ENCODE results near the gene WDSUB1.
A peak's percentile ranks its signal among the peaks of the same experiment; 100 is the strongest.

WDSUB1 gene, protein sequence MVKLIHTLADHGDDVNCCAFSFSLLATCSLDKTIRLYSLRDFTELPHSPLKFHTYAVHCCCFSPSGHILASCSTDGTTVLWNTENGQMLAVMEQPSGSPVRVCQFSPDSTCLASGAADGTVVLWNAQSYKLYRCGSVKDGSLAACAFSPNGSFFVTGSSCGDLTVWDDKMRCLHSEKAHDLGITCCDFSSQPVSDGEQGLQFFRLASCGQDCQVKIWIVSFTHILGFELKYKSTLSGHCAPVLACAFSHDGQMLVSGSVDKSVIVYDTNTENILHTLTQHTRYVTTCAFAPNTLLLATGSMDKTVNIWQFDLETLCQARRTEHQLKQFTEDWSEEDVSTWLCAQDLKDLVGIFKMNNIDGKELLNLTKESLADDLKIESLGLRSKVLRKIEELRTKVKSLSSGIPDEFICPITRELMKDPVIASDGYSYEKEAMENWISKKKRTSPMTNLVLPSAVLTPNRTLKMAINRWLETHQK

DNA sequence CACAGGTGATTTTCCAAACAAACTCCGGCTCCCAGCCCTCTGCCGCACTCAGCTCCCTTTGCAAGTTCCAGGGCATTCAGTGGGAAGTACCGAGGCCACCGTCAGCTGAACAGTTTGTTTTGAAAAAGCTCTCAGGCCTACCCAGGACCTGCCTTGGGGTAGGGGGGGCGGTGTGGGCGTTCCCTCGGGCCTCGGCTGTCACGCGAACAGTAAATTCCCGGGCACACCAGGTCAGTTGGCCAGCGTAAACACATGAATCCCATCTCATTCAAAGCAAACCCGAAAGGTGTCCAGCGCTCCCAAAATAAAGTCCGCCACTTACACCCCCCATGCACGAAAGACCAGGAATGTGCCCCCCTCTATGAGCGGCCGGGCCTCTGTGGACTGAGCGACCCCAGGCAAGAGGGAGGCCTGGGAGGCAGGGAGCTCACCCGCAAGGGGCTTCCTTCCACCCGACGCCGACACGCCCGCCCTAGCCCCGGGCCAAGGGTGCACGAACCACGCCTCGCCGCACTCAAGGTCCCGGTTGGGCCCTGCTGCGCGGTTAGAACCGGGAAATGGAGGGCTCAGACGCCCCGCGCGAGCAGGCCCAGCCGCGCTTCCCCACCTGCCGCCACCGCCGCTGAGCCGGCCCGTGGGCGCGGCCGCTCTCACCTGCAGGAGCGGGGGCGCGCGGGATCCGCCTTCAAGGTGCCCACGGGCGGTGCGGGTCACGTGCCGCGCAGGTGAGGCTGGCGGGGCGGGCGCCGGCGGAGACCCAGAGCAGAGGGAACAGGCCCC, at the start of gene WDSUB1:
TSS of gene WDSUB1 (minus strand) at position 775 of the 780 bp plus-strand sequence. CDS start 3,634 bp downstream, outside the sequence.
- H3K4me3 ChIP-seq (ENCODE audit: low read length): peak within 1 kb of the TSS; percentile 84
- H3K4me2 ChIP-seq (ENCODE audit: low read length): peak within 1 kb of the TSS; percentile 92
- H3K27me3 ChIP-seq (ENCODE audit: control insufficient read depth, low read length): no peaks in the 10 kb centered on the region
- H4K20me1 ChIP-seq (ENCODE audit: control insufficient read depth, insufficient read depth, low read depth, low read length): no peaks in the 10 kb centered on the region
- H3K4me1 ChIP-seq (ENCODE audit: control insufficient read depth, low read length): peaks cover 41% of the 10 kb centered on the region
- no peaks in the 10 kb centered on the region for H3K9me2 ChIP-seq (replicated peaks; ENCODE audit: control insufficient read depth, low read length)
- H3K36me3 ChIP-seq (ENCODE audit: control insufficient read depth, low read length): no peaks in the 10 kb centered on the region
- peaks cover 8% of the 10 kb centered on the region for H3F3A ChIP-seq (ENCODE audit: control insufficient read depth, insufficient read depth)
- TF ChIP-seq, protein P1, sequence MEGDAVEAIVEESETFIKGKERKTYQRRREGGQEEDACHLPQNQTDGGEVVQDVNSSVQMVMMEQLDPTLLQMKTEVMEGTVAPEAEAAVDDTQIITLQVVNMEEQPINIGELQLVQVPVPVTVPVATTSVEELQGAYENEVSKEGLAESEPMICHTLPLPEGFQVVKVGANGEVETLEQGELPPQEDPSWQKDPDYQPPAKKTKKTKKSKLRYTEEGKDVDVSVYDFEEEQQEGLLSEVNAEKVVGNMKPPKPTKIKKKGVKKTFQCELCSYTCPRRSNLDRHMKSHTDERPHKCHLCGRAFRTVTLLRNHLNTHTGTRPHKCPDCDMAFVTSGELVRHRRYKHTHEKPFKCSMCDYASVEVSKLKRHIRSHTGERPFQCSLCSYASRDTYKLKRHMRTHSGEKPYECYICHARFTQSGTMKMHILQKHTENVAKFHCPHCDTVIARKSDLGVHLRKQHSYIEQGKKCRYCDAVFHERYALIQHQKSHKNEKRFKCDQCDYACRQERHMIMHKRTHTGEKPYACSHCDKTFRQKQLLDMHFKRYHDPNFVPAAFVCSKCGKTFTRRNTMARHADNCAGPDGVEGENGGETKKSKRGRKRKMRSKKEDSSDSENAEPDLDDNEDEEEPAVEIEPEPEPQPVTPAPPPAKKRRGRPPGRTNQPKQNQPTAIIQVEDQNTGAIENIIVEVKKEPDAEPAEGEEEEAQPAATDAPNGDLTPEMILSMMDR (IDR thresholded peaks at IDR 0.05; ENCODE audit: low read depth, low read length, poor library complexity, severe bottlenecking): no peak
- no peak for TF ChIP-seq EZH2phosphoT487 (IDR thresholded peaks at IDR 0.05; ENCODE audit: borderline replicate concordance, low read length)
- peaks cover 8% of the 10 kb centered on the region for H3K79me2 ChIP-seq (ENCODE audit: control insufficient read depth, low read length)
- H3K27ac ChIP-seq (ENCODE audit: low read depth, low read length): peak within 1 kb of the TSS; percentile 52
- no peaks in the 10 kb centered on the region for H3K9me3 ChIP-seq (ENCODE audit: control insufficient read depth, insufficient read depth, low read length)

DNA sequence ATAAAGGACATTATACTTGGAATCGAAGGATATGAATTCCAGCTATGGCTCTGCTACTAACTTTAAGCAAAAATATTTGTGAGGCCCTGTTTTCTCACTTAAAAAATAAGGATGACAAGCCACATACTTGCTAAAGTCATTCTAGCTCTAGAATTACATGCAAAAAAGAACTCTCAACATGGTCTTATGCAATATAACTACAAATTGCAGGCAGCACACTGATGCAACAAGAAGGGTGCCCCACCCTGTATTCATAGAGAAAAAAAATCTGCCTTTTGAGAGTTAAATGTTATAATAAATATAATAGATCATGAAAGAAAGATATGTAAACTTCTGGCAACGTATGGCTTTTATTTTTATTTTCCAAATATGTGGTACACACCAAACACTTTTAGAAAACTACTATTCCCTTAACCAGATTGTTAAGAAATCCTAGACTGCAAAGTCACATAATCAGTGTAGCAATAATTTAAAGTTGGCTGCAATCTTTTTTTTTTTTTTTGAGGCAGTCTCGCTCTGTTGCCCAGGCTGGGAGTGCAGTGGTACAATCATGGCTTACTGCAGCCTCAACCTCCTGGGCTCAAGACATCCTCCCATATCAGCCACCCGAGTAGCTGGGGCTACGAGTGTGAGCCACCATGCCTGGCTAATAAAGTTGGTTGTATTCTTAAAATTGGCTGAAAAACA, 40.2 kb upstream of the WDSUB1 start:
- no peaks in the 10 kb centered on the region for H3F3A ChIP-seq (ENCODE audit: control insufficient read depth, insufficient read depth)
- no peaks in the 10 kb centered on the region for H4K20me1 ChIP-seq (ENCODE audit: control insufficient read depth, insufficient read depth, low read depth, low read length)
- H3K4me1 ChIP-seq (ENCODE audit: control insufficient read depth, low read length): no peaks in the 10 kb centered on the region
- H3K27me3 ChIP-seq (ENCODE audit: control insufficient read depth, low read length): no peaks in the 10 kb centered on the region
- H3K27ac ChIP-seq (ENCODE audit: low read depth, low read length): no peak overlapping the region
- no peaks in the 10 kb centered on the region for H3K9me2 ChIP-seq (replicated peaks; ENCODE audit: control insufficient read depth, low read length)
- H3K9me3 ChIP-seq (ENCODE audit: control insufficient read depth, insufficient read depth, low read length): no peaks in the 10 kb centered on the region
- H3K36me3 ChIP-seq (ENCODE audit: control insufficient read depth, low read length): peaks cover 12% of the 10 kb centered on the region; the same call in 1 of the 2 replicates
- no peak overlapping the region for H3K4me3 ChIP-seq (ENCODE audit: low read length)
- H3K79me2 ChIP-seq (ENCODE audit: control insufficient read depth, low read length): no peaks in the 10 kb centered on the region
- no peak overlapping the region for H3K4me2 ChIP-seq (ENCODE audit: low read length)
- TF ChIP-seq, protein P1 (IDR thresholded peaks at IDR 0.05; ENCODE audit: low read depth, low read length, poor library complexity, severe bottlenecking): no peak
- no peak for TF ChIP-seq EZH2phosphoT487 (IDR thresholded peaks at IDR 0.05; ENCODE audit: borderline replicate concordance, low read length)

DNA sequence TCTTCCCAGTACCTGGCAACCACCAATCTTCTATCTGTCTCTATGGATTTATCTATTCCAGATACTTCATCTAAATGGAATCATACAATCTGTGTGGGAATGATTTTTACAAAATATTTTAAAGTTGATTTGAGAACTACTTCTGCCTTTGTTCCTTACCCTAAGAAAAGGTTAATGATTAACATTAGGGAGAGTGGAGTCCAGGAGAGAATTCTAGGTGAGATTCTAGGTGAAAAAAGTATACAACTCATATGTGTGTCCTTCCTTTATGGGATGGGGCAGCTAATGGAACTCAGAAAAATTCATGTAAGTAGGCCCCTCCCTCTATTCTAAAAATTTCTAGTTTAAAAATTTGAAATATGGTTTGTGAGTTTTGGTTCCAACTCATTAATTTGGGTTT, 35.9 kb upstream of the WDSUB1 start:
- H3K36me3 ChIP-seq (ENCODE audit: control insufficient read depth, low read length): peaks cover 15% of the 10 kb centered on the region
- H4K20me1 ChIP-seq (ENCODE audit: control insufficient read depth, insufficient read depth, low read depth, low read length): no peaks in the 10 kb centered on the region
- no peaks in the 10 kb centered on the region for H3F3A ChIP-seq (ENCODE audit: control insufficient read depth, insufficient read depth)
- H3K79me2 ChIP-seq (ENCODE audit: control insufficient read depth, low read length): no peaks in the 10 kb centered on the region
- no peaks in the 10 kb centered on the region for H3K27me3 ChIP-seq (ENCODE audit: control insufficient read depth, low read length)
- H3K4me1 ChIP-seq (ENCODE audit: control insufficient read depth, low read length): no peaks in the 10 kb centered on the region
- no peaks in the 10 kb centered on the region for H3K9me3 ChIP-seq (ENCODE audit: control insufficient read depth, insufficient read depth, low read length)
- H3K27ac ChIP-seq (ENCODE audit: low read depth, low read length): no peak overlapping the region
- TF ChIP-seq, protein P1 (IDR thresholded peaks at IDR 0.05; ENCODE audit: low read depth, low read length, poor library complexity, severe bottlenecking): no peak
- TF ChIP-seq EZH2phosphoT487 (IDR thresholded peaks at IDR 0.05; ENCODE audit: borderline replicate concordance, low read length): no peak
- H3K4me3 ChIP-seq (ENCODE audit: low read length): no peak overlapping the region
- H3K9me2 ChIP-seq (replicated peaks; ENCODE audit: control insufficient read depth, low read length): no peaks in the 10 kb centered on the region
- no peak overlapping the region for H3K4me2 ChIP-seq (ENCODE audit: low read length)
